Epithelial cell of esophagus (primary cell): ENCODE results near the gene HECTD4.
"Not testable (repeated sequence)": the region's sequence is repeated elsewhere in the genome, so short reads cannot be mapped to it uniquely, and the experiment has no call there.

Experiments
- DNase-seq: peaks from one replicate; pipeline ENCODE4 v3.0.0; 2010; ENCODE audit warnings: low read depth
- H3K4me3 ChIP-seq: 2 replicates; pipeline ENCODE4 v1.5.1; 2011; ENCODE audit warnings: mild to moderate bottlenecking, low read length, control low read depth
- TF ChIP-seq, protein P1 (sequence below): IDR thresholded peaks from 2 replicates; pipeline ENCODE4 v1.5.1; 2011; ENCODE audit warnings: low read depth, mild to moderate bottlenecking, low read length, control low read depth, inconsistent platforms; ENCODE audit not compliant: insufficient read depth; ENCODE audit errors: missing control alignments

HECTD4 gene

DNA sequence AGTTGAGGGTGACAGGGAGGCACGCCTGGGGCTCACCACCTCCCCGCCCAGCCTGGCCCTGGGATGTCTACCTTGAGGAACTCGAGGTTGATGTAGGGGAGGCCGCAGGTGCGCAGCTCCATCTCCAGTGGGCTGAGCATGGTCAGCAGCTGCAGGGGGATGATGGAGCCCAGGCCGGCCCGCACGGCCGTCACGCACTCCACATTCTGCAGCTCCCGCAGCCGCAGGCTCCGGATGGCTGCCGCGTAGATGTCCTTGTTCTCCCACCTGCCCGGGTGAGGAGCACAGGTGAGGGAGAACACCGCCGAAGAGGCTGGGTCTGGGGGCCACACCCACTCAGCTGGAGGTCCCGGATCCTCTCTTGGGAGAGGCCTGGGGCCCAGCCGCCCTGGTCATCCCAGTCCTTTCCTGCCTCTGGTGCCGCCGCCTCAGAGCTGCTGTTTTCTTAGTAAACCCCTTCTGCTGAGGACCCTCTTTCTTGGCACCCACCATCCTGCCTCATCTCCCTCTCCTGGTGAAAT lies 218.7 kb downstream of the HECTD4 start:
- TF ChIP-seq, protein P1, sequence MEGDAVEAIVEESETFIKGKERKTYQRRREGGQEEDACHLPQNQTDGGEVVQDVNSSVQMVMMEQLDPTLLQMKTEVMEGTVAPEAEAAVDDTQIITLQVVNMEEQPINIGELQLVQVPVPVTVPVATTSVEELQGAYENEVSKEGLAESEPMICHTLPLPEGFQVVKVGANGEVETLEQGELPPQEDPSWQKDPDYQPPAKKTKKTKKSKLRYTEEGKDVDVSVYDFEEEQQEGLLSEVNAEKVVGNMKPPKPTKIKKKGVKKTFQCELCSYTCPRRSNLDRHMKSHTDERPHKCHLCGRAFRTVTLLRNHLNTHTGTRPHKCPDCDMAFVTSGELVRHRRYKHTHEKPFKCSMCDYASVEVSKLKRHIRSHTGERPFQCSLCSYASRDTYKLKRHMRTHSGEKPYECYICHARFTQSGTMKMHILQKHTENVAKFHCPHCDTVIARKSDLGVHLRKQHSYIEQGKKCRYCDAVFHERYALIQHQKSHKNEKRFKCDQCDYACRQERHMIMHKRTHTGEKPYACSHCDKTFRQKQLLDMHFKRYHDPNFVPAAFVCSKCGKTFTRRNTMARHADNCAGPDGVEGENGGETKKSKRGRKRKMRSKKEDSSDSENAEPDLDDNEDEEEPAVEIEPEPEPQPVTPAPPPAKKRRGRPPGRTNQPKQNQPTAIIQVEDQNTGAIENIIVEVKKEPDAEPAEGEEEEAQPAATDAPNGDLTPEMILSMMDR = no peak
- H3K4me3 ChIP-seq = no peak overlapping the region
- DNase-seq = no peak

DNA sequence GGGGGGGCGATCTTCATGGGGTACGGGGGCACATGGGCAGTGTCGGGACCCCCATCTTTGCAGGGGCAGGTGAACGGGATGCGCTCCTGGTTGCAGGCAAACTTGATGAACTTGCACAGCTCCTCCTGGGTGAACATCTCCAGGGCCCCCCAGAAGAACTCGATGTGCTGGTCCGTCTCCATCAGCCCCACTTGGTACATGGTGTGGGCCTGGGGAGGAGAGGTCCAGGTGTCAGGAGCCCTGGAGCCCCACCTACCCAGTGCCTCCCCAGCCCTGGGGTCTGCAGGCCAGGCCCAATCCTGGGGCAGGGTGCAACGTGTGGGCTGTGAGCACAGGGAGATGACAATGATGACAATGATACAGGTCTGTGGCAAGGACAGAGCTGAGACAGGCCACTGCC lies 219.2 kb downstream of the HECTD4 start:
- TF ChIP-seq, protein P1 = no peak
- H3K4me3 ChIP-seq = no peak overlapping the region
- DNase-seq = no peak

DNA sequence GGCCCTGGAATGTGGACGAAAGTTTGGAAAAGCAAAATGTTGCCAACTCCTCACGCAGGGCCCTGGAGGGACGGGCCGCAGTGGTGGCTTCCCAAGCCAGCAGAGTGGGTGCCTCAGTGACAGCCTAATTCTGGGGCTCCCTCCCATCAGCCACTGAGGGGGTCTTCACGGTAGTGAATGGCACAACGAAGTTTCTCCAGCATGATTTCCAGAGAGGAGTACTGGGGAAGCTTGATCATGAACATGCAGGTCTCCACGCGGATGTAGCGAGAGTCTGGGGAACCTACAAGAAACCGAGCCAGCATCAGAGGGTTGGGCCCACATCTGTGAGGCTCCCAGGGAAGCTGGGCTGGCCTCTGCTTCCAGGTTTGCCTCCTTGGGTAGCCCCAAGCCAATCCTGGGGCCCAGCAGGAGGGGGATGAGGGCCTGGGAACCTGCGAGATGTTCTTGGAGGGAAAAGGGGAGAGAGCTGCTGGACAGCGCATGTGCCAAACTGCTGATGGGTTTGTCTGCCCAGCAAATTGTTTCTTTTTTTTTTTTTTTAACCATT lies 219.9 kb downstream of the HECTD4 start:
- TF ChIP-seq, protein P1 = no peak
- DNase-seq = no peak
- no peak overlapping the region for H3K4me3 ChIP-seq

DNA sequence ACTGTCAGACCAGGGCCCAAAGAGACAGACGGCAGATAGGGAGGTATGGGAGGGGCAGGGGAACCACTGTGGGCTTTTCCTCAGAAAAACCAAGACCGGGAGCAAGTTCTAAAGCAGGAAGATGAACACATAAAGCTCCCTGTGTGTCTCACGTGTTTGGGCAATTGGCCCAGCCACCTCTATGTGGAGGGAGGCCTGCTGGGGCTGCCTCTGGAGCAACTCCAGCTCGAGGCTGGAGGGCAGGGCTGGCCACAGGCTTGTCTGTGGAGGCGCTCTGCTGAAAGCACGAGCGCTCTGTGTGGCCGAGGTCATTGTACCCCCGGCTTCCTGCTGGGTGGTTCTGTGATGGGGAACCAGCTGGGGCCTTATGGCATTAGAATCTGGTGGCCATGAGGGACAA lies 220.5 kb downstream of the HECTD4 start:
- H3K4me3 ChIP-seq = no peak overlapping the region
- TF ChIP-seq, protein P1 = no peak
- no peak for DNase-seq

DNA sequence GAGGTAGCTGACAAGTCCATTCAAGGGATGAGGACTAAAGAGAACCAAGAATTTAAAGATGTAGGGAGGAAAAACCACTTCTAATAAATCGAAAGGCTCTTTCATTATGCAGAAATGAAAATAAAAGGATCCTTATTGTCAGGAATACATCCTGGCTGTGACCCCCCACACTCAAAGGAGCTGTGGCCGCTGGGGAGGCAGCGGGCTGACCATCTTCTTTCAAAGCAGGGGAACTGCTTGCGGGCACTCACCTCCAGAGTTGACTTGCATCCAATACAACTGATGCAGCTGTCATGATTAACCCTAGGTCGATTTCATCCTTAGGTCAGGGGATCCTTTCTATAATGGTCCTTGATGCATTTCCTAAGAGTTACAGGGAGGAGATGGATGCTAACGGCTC lies 221.6 kb downstream of the HECTD4 start:
- no peak for DNase-seq
- H3K4me3 ChIP-seq = no peak overlapping the region
- TF ChIP-seq, protein P1 = no peak

DNA sequence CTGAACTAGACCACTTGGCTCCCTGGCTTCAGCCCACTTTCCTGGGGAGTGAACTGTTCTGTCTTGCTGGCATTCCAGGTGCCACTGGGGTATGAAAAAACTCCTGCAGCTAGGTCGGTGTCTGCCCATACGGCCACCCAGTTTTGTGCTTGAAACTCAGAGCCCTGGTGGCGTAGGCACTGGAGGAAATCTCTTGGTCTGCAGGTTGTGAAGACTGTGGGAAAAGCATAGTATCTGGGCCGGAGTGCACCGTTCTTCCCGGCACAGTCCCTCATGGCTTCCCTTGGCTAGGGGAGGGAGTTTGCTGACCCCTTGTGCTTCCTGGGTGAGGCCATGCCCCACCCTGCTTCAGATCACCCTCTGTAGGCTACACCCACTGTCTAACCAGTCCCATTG lies 223.1 kb downstream of the HECTD4 start:
- TF ChIP-seq, protein P1 = no peak

DNA sequence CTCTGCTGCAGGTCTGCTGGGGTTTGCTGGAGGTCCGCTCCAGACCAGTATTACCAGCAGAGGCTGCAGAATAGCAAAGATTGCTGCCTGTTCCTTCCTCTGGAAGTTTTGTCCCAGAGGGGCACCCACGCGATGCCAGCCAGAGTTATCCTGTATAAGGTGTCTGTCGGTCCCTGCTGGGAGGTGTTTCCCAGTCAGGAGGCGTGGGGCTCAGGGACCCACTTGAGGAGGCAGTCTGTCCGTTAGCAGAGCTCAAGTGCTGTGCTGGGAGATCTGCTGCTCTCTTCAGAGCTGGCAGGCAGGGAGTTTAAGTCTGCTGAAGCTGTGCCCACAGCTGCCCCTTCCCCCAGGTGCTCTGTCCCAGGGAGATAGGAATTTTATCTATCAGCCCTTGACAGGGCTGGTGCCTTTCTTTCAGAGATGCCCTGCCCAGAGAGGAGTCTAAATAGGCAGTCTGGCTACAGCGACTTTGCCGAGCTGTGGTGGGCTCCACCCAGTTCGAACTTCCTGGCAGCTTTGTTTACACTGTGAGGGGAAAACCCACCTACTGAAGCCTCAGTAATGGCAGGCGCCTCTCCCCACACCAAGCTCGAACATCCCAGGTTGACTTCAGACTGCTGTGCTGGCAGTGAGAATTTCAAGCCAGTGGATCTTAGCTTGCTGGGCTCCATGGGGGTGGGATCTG lies 223.6 kb downstream of the HECTD4 start:
- not testable (repeated sequence) for H3K4me3 ChIP-seq, DNase-seq

More for the DNA sequence above, 223.1 kb downstream of the HECTD4 start:
- no peak overlapping the region for H3K4me3 ChIP-seq
- no peak for DNase-seq
